PFSK-1 (cell line): ENCODE data around the gene RSU1.

Experiments used
- FOXP2 ChIP-seq: optimal IDR thresholded peaks from 2 replicates; pipeline ENCODE3; 2011; ENCODE audit warnings: borderline replicate concordance, control low read depth, inconsistent platforms; ENCODE audit not compliant: insufficient read depth; ENCODE audit errors: extremely low read length, extremely low read depth
- POLR2AphosphoS5 ChIP-seq: IDR thresholded peaks from 2 replicates; pipeline ENCODE4 v1.6.1; 2012; ENCODE audit warnings: low read depth, mild to moderate bottlenecking, control low read depth, low read length, moderate library complexity
- REST ChIP-seq, 2 experiments: IDR thresholded peaks; 2 replicates each; pipeline versions ENCODE4 v1.6.1 to v1.8.0; 2011 to 2012; ENCODE audit warnings: low read depth in 2 of 2, low read length in 2 of 2, control low read depth in 1 of 2, inconsistent platforms in 1 of 2, mild to moderate bottlenecking in 1 of 2, moderate library complexity in 1 of 2; ENCODE audit not compliant: insufficient read depth in 1 of 2
- SIN3A ChIP-seq: IDR thresholded peaks from 2 replicates; pipeline ENCODE4 v1.6.1; 2012; ENCODE audit warnings: mild to moderate bottlenecking, low read length, moderate library complexity, borderline replicate concordance; ENCODE audit not compliant: insufficient read depth
- TAF1 ChIP-seq: IDR thresholded peaks from 2 replicates; pipeline ENCODE4 v1.6.1; 2012; ENCODE audit warnings: low read length, control low read depth, borderline replicate concordance; ENCODE audit not compliant: insufficient read depth

Gene RSU1

GRCh38 chr10:16698461-16698860, 118.8 kb downstream of the RSU1 start:
- TF ChIP-seq REST (IDR thresholded peaks at IDR 0.05; ENCODE audit: insufficient read depth in 1 of 2, low read depth in 2 of 2, low read length in 2 of 2): no peak
- TF ChIP-seq SIN3A: no peak
- no peak for TF ChIP-seq TAF1
- TF ChIP-seq POLR2AphosphoS5: no peak
- no peak for TF ChIP-seq FOXP2

DNA sequence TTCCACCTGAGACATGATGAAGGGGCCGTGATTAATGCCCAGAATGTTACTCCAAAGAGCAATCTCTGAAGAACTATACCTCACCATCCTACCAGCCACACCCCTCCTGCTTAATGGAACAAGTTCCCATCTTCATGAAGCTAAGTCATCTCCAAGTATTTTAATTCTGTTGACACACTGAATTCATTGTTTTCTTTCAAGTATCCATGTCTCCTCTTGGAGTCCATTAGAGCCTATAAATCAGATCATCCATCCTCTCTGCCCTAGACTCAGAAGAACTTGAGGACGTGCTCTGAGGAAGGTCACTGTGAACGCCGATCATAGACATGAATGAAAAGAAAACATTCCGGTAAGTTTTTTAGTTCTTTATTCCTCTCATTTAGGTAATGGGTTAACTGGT, 126.8 kb downstream of the RSU1 start:
- TF ChIP-seq POLR2AphosphoS5 (no peak), SIN3A (no peak), TAF1 (no peak), REST (IDR thresholded peaks at IDR 0.05; ENCODE audit: insufficient read depth in 1 of 2, low read depth in 2 of 2, low read length in 2 of 2) (no peak), FOXP2 (no peak)

DNA sequence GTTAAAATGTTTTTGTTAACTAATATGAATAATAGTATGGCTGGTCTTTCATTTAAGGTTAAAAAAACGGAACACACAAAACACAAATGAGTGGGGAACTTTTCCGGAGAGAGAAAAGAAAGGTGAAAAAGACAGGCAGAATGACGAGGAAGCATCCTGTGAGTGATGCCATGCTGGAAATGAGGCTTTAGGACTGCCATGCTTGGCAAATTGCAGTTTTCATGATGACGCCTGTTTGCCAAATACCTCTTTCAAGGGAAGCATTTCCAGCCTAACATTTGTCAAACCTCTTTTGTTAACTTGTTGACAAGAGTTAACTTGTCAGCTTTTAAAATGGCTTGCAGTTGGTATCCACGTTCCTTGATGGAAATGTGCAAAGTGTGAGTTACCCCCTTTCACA, 127.5 kb downstream of the RSU1 start:
- TF ChIP-seq FOXP2 (no peak), POLR2AphosphoS5 (no peak), TAF1 (no peak), REST (IDR thresholded peaks at IDR 0.05; ENCODE audit: insufficient read depth in 1 of 2, low read depth in 2 of 2, low read length in 2 of 2) (no peak), SIN3A (no peak)

- TF ChIP-seq FOXP2: no peak
Measured at GRCh38 chr10:16689227-16689626, 128.0 kb downstream of the RSU1 start.

DNA sequence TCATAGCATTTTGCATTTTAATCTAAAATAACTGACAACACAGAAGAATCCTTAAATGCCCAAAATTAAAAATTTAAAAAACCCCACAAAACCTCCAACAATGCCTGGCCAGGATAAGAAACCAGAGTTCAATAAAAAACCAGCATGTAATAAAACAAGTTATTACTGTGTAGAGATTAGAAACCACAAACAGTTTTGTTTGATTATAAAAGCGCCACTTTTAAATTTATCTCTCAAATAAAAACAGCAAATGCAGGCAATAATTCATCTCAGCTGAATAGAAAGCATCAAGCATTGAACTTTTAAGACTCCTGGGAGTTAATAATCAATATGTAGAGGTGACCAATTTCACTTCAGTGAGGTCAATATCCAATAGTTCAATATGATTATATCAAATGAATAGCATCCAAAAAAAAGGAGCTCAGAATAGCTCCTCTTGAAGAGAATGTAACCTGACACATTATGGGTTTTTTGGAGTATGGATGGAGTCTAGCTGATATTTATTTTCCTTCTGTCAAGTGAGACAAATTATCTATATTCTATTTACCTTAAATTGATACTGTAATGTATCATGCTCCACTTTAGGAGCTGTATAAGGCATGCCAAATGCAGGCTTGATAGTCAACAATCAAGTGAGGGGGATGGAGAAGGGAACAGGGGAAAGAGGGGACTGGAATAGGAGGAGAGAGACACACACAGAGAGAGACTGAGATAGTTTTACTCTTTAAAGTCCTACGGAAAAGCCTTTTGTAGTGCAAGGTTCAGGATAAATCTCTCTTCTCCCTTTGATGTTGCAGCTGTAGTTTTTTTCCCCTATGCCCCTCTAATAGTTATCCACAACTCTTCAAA, 130.9 kb downstream of the RSU1 start:
- TF ChIP-seq FOXP2: no peak
- TF ChIP-seq TAF1: no peak
- no peak for TF ChIP-seq POLR2AphosphoS5
- no peak for TF ChIP-seq SIN3A
- TF ChIP-seq REST (IDR thresholded peaks at IDR 0.05; ENCODE audit: insufficient read depth in 1 of 2, low read depth in 2 of 2, low read length in 2 of 2): no peak
